Gastrocnemius medialis (tissue), 4 donors: Measurements from ENCODE around the gene SHANK1.

Experiments
- CTCF ChIP-seq, 5 experiments: fragments of 450-650 bp in 3 of 5; fragments of 200-600 bp in 2 of 5; sonication (generic) in 2 of 5; IDR thresholded peaks in 4 of 5; conservative IDR thresholded peaks in 1 of 5; 1 replicate in 4 of 5; 2 replicates in 1 of 5; pipeline ENCODE4 v1.5.1; 2016 to 2019; ENCODE audit warnings: antibody characterized with exemption in 5 of 5, mild to moderate bottlenecking in 3 of 5, moderate library complexity in 3 of 5
- POLR2A ChIP-seq, 2 donors: fragments of 450-650 bp; IDR thresholded peaks; one replicate each; pipeline ENCODE4 v1.6.1; 2017; ENCODE audit warnings: antibody characterized with exemption in 2 of 2, mild to moderate bottlenecking in 2 of 2, moderate library complexity in 2 of 2

- no peak for TF ChIP-seq CTCF (IDR thresholded peaks at IDR 0.05 in 4 of 5, conservative IDR thresholded peaks at IDR 0.05 in 1 of 5)
- no peak for TF ChIP-seq POLR2A (IDR thresholded peaks at IDR 0.05)
These were observed 3.2 kb downstream of the SHANK1 start for GRCh38 chr19:50716178-50717025.
